ENCODE measurements around the gene WDFY3.

WDFY3 gene

GRCh38 chr4:84936123-84936522 lies 30.4 kb downstream of the WDFY3 start:
- Histone ChIP-seq H3K4me3 (replicated peaks; ENCODE audit: insufficient read depth, low read length) (no peak overlapping the region), H3K27me3 (ENCODE audit: insufficient read depth, poor library complexity, severe bottlenecking) (no peaks in the 10 kb centered on the region), H3K27ac (replicated peaks) (no peak overlapping the region)
- no peak for DNase-seq (ENCODE audit: low read depth in 1 of 2, low spot score in 1 of 2)
- TF ChIP-seq POLR2AphosphoS5 (IDR thresholded peaks at IDR 0.05; ENCODE audit: low read depth) (no peak), GABPA (IDR thresholded peaks at IDR 0.05; ENCODE audit: low read depth) (no peak), REST (IDR thresholded peaks at IDR 0.05; ENCODE audit: insufficient replicate concordance, low read depth) (no peak), SPI1 (IDR thresholded peaks at IDR 0.05; ENCODE audit: borderline replicate concordance, low read depth) (no peak), CTCF (IDR thresholded peaks at IDR 0.05; ENCODE audit: insufficient read depth, low read length) (no peak)

GRCh38 chr4:84932462-84932861 lies 34.0 kb downstream of the WDFY3 start:
- no peak for TF ChIP-seq SPI1 (IDR thresholded peaks at IDR 0.05; ENCODE audit: borderline replicate concordance, low read depth)
- TF ChIP-seq REST (IDR thresholded peaks at IDR 0.05; ENCODE audit: insufficient replicate concordance, low read depth): no peak
- TF ChIP-seq POLR2AphosphoS5 (IDR thresholded peaks at IDR 0.05; ENCODE audit: low read depth): no peak
- TF ChIP-seq CTCF (IDR thresholded peaks at IDR 0.05; ENCODE audit: insufficient read depth, low read length): no peak
- DNase-seq (ENCODE audit: low read depth in 1 of 2, low spot score in 1 of 2): no peak
- Histone ChIP-seq H3K27ac (replicated peaks) (no peak overlapping the region), H3K27me3 (ENCODE audit: insufficient read depth, poor library complexity, severe bottlenecking) (no peaks in the 10 kb centered on the region), H3K4me3 (replicated peaks; ENCODE audit: insufficient read depth, low read length) (no peak overlapping the region)

- H3K27ac ChIP-seq (replicated peaks): no peak overlapping the region
- H3K4me3 ChIP-seq (replicated peaks; ENCODE audit: insufficient read depth, low read length): no peak overlapping the region
- no peaks in the 10 kb centered on the region for H3K27me3 ChIP-seq (ENCODE audit: insufficient read depth, poor library complexity, severe bottlenecking)
- DNase-seq (ENCODE audit: low read depth in 1 of 2, low spot score in 1 of 2): no peak
- no peak for TF ChIP-seq POLR2AphosphoS5 (IDR thresholded peaks at IDR 0.05; ENCODE audit: low read depth)
- TF ChIP-seq SPI1 (IDR thresholded peaks at IDR 0.05; ENCODE audit: borderline replicate concordance, low read depth): no peak
- TF ChIP-seq GABPA (IDR thresholded peaks at IDR 0.05; ENCODE audit: low read depth): no peak
- no peak for TF ChIP-seq CTCF (IDR thresholded peaks at IDR 0.05; ENCODE audit: insufficient read depth, low read length)
- TF ChIP-seq REST (IDR thresholded peaks at IDR 0.05; ENCODE audit: insufficient replicate concordance, low read depth): no peak
Observed at GRCh38 chr4:84931961-84932360, 34.5 kb downstream of the WDFY3 start.

Data from HL-60 (cell line).